Sigmoid colon (tissue), 7 donors: ENCODE data around the gene IYD. TPM values are rescaled to one million over a fixed set of nuclear protein-coding genes. Genes with fewer than 3 reads are reported as not detected.

ENCODE experiments used
- DNase-seq: peaks from one replicate; pipeline ENCODE4 v3.0.0-alpha.2; 2019
- H3K27ac ChIP-seq, 4 donors: fragments of 200-600 bp; sonication (generic); one replicate each; pipeline ENCODE4 v1.5.1; 2016 to 2019; ENCODE audit warnings: mild to moderate bottlenecking in 1 of 4
- H3K27me3 ChIP-seq, 3 donors: fragments of 200-600 bp; sonication (generic); one replicate each; pipeline ENCODE4 v1.5.1; 2019; ENCODE audit warnings: mild to moderate bottlenecking in 1 of 3
- H3K36me3 ChIP-seq, 4 donors: fragments of 200-600 bp; sonication (generic); one replicate each; pipeline ENCODE4 v1.5.1; 2016 to 2019
- H3K4me1 ChIP-seq, 4 donors: fragments of 200-600 bp; sonication (generic); one replicate each; pipeline ENCODE4 v1.5.1; 2017 to 2019
- H3K4me3 ChIP-seq, 4 donors: fragments of 200-600 bp; sonication (generic); one replicate each; pipeline ENCODE4 v1.5.1; 2017 to 2019; ENCODE audit warnings: mild to moderate bottlenecking in 2 of 4, moderate library complexity in 1 of 4
- H3K9me3 ChIP-seq, 4 donors: fragments of 200-600 bp in 3 of 4; sonication (generic) in 3 of 4; one replicate each; pipeline versions ENCODE4 v1.5.1 to v1.6.1; 2013 to 2019
- EP300 ChIP-seq, 4 donors: sonication (generic); formaldehyde crosslinking; IDR thresholded peaks; one replicate each; pipeline ENCODE4 v1.6.1; 2017; ENCODE audit warnings: antibody characterized with exemption in 4 of 4
- POLR2A ChIP-seq, 2 donors: fragments of 450-650 bp; IDR thresholded peaks; one replicate each; pipeline ENCODE4 v1.6.1; 2016; ENCODE audit warnings: antibody characterized with exemption in 2 of 2, mild to moderate bottlenecking in 2 of 2, moderate library complexity in 2 of 2
- POLR2AphosphoS5 ChIP-seq, 4 donors: sonication (generic); formaldehyde crosslinking; IDR thresholded peaks; one replicate each; pipeline ENCODE4 v1.6.1; 2017; ENCODE audit warnings: antibody characterized with exemption in 4 of 4
- WGBS, 2 donors: extraction: QIAGEN DNeasy Blood & Tissue Kit; methylation state at CpG; one replicate each; pipeline ENCODE4 v1.1.7; 2013; 5-methylcytosine and 5-hydroxymethylcytosine counted together
- intact Hi-C: fragments of 100-400 bp; cut with DNase I; formaldehyde crosslinking; loops from one replicate; pipeline ENCODE4 v1.15.1; 2023
- polyA plus RNA-seq, 3 donors: library from polyadenylated mRNA; stranded (reverse); fragments of 200-250 nt; gene quantifications; one replicate each; pipeline ENCODE4 v1.2.3, GENCODE V29; 2013
- total RNA-seq, 4 donors: library from RNA; depleted of rRNA; stranded (reverse); fragments of >200 nt; gene quantifications; one replicate each; pipeline ENCODE4 v1.1.0, GENCODE V29; 2016
- TF ChIP-seq, protein P1 (sequence below), 4 experiments: fragments of 450-650 bp in 3 of 4; fragments of 200-600 bp in 1 of 4; IDR thresholded peaks; one replicate each; pipeline ENCODE4 v1.5.1; 2016 to 2019; ENCODE audit warnings: antibody characterized with exemption in 4 of 4, mild to moderate bottlenecking in 3 of 4, moderate library complexity in 2 of 4
- donor health status: healthy with polysubstance abuse.
- donor health status: Bipolar disorder and iron deficiency.
- donor health status: healthy.

Gene IYD, protein sequence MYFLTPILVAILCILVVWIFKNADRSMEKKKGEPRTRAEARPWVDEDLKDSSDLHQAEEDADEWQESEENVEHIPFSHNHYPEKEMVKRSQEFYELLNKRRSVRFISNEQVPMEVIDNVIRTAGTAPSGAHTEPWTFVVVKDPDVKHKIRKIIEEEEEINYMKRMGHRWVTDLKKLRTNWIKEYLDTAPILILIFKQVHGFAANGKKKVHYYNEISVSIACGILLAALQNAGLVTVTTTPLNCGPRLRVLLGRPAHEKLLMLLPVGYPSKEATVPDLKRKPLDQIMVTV
- total RNA-seq (under 1 TPM in 1 of 4 donors, not detected in 3; under 0.01 TPM), polyA plus RNA-seq (1 to 10 TPM; 2.3 to 2.4 (median 2.3) TPM)

DNA sequence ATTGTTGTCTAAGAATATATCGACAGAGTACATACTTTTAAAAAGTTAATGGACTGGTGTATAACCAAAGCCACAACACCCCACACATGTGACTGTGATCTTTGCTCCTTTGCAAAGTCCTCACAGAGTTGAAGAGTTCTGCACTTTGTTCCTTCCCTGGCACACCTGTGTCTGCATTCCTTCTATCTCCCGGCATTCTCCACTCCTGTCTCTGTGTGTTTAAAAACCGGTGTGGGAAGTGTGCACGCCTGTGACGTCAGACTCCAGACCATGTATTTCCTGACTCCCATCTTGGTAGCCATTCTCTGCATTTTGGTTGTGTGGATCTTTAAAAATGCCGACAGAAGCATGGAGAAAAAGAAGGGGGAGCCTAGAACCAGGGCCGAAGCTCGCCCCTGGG, at the start of gene IYD:
Gene IYD (plus strand): TSS at position 251 of the 400 bp plus-strand sequence. CDS start 20 bp downstream, at position 271.
- no peaks in the 10 kb centered on the region for H3K4me1 ChIP-seq
- no peak for DNase-seq
- no peak within 1 kb of the TSS for H3K27ac ChIP-seq
- no peak within 1 kb of the TSS for H3K4me3 ChIP-seq
- TF ChIP-seq POLR2A (IDR thresholded peaks at IDR 0.05): no peak
- TF ChIP-seq, protein P1, sequence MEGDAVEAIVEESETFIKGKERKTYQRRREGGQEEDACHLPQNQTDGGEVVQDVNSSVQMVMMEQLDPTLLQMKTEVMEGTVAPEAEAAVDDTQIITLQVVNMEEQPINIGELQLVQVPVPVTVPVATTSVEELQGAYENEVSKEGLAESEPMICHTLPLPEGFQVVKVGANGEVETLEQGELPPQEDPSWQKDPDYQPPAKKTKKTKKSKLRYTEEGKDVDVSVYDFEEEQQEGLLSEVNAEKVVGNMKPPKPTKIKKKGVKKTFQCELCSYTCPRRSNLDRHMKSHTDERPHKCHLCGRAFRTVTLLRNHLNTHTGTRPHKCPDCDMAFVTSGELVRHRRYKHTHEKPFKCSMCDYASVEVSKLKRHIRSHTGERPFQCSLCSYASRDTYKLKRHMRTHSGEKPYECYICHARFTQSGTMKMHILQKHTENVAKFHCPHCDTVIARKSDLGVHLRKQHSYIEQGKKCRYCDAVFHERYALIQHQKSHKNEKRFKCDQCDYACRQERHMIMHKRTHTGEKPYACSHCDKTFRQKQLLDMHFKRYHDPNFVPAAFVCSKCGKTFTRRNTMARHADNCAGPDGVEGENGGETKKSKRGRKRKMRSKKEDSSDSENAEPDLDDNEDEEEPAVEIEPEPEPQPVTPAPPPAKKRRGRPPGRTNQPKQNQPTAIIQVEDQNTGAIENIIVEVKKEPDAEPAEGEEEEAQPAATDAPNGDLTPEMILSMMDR (IDR thresholded peaks at IDR 0.05): no peak
- no peak for TF ChIP-seq POLR2AphosphoS5 (IDR thresholded peaks at IDR 0.05)
- TF ChIP-seq EP300 (IDR thresholded peaks at IDR 0.05): no peak
- intact Hi-C loops: no loop called here
- no peaks in the 10 kb centered on the region for H3K36me3 ChIP-seq
- H3K27me3 ChIP-seq: no peaks in the 10 kb centered on the region
- WGBS, 2 donors: 23 to 73% methylated on average over 8 of the region's 8 CpGs
- no peaks in the 10 kb centered on the region for H3K9me3 ChIP-seq

DNA sequence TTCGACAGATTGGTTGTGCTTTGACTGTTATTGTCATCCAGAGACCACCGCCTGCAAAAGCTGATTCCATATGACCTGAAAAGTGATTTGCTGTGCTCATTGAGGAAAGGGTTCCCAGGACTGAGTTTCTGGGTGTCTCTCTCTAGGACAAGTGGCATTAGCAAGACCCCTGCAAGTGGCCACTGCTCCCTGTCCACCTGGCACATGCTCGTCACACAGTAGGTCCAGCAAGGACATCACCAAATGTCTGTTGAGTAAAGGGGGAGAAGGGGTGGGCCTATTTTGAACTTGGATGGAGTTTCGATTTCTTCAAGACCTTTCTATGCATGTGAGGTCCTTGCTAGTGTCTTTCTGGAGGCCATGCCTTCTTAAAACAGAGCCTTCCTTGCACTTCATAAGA, 48.9 kb upstream of the IYD start:
- 91 to 93% methylated on average over 4 of the region's 4 CpGs for WGBS, 2 donors

DNA sequence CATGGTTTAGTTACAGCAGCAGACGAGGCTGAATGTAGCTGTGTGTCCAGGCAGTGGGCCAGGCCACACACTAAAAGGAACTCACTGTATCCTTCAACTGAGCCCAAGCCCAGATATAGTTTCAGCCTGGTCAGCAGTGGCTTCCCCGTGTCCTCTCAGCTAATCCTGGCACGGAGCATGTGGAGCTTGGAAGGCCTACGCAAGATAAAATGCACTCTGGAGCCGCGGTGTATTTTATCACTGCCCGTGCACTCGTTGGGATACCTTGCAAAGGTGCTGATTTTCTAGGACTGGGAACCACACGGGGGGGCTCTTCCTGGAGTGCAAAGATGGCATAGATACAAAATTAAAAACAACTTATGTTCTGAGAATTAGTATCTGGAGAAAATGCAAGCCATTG, 48.4 kb upstream of the IYD start:
- Histone ChIP-seq H3K4me1 (no peaks in the 10 kb centered on the region), H3K4me3 (no peak overlapping the region), H3K36me3 (no peaks in the 10 kb centered on the region), H3K9me3 (no peaks in the 10 kb centered on the region), H3K27me3 (no peaks in the 10 kb centered on the region), H3K27ac (no peak overlapping the region)
- TF ChIP-seq EP300 (IDR thresholded peaks at IDR 0.05) (no peak), POLR2A (IDR thresholded peaks at IDR 0.05) (no peak), POLR2AphosphoS5 (IDR thresholded peaks at IDR 0.05) (no peak)
- TF ChIP-seq, protein P1 (IDR thresholded peaks at IDR 0.05): no peak
- WGBS, 2 donors: 69 to 75% methylated on average over 9 of the region's 9 CpGs
- intact Hi-C loops: no loop called here
- DNase-seq: no peak

More for the DNA sequence above, 48.9 kb upstream of the IYD start:
- no peak for DNase-seq
- H3K4me3 ChIP-seq: no peak overlapping the region
- H3K9me3 ChIP-seq: no peaks in the 10 kb centered on the region
- H3K4me1 ChIP-seq: no peaks in the 10 kb centered on the region
- TF ChIP-seq POLR2AphosphoS5 (IDR thresholded peaks at IDR 0.05) (no peak), POLR2A (IDR thresholded peaks at IDR 0.05) (no peak), EP300 (IDR thresholded peaks at IDR 0.05) (no peak)
- TF ChIP-seq, protein P1 (IDR thresholded peaks at IDR 0.05): no peak
- H3K36me3 ChIP-seq: no peaks in the 10 kb centered on the region
- H3K27me3 ChIP-seq: no peaks in the 10 kb centered on the region
- intact Hi-C loops: no loop called here
- no peak overlapping the region for H3K27ac ChIP-seq

DNA sequence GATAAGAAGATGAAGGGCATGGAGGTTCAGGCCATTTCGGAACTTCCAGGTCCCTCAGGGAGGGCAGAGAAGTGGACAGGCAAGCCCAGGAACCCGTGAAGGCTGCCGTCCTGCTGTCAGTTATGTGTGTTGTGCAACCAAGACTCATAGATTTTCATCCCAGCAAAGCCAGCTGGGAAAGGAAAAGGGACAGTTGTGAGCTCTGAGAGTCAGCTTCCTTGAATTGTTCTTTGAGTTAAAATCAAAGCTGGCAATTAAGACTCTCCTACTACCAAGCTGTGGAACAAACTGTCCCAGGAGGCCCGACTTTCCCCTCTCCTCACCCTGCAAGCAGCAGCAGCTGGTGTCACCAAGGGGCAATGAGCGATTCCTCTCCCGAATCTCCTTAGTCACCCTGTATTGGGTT, 46.3 kb upstream of the IYD start:
- WGBS, 2 donors: 73 to 86% methylated on average over 6 of the region's 6 CpGs
- no peaks in the 10 kb centered on the region for H3K36me3 ChIP-seq
- H3K27me3 ChIP-seq: no peaks in the 10 kb centered on the region
- no peak overlapping the region for H3K27ac ChIP-seq
- H3K9me3 ChIP-seq: no peaks in the 10 kb centered on the region
- DNase-seq: no peak
- TF ChIP-seq POLR2AphosphoS5 (IDR thresholded peaks at IDR 0.05) (no peak), POLR2A (IDR thresholded peaks at IDR 0.05) (no peak), EP300 (IDR thresholded peaks at IDR 0.05) (no peak)
- TF ChIP-seq, protein P1 (IDR thresholded peaks at IDR 0.05): no peak
- H3K4me1 ChIP-seq: no peaks in the 10 kb centered on the region
- no peak overlapping the region for H3K4me3 ChIP-seq
- intact Hi-C loops: no loop called here
